ENCODE results near the gene BEND2. TPM values are rescaled to one million over a fixed set of nuclear protein-coding genes. Genes with fewer than 3 reads are reported as not detected.

The BEND2 gene
- total and polyA plus RNA-seq, 10 donors = 0.02 to 0.83 (median 0.43) TPM

- 73 to 96% (median 86%) methylated on average over 8 to 14 of the region's 14 CpGs for WGBS, 5 donors
- intact Hi-C loops (cut with DNase I; ENCODE audit: low total_unique reads) = no loop called here
Measured at GRCh38 chrX:18228069-18228468, 7.4 kb upstream of the BEND2 start.

GRCh38 chrX:18227458-18227857, 6.8 kb upstream of the BEND2 start:
- Histone ChIP-seq H3K4me1 (no peaks in the 10 kb centered on the region), H3K4me3 (no peak overlapping the region)

More at GRCh38 chrX:18228069-18228468, 7.4 kb upstream of the BEND2 start:
- no peaks in the 10 kb centered on the region for H3K27me3 ChIP-seq (replicated peaks in 1 of 7)
- TF ChIP-seq POLR2AphosphoS5 (IDR thresholded peaks at IDR 0.05) (no peak), CTCF (IDR thresholded peaks at IDR 0.05 in 8 of 11, conservative IDR thresholded peaks at IDR 0.05 in 3 of 11) (no peak), POLR2A (IDR thresholded peaks at IDR 0.05) (no peak)
- DNase-seq = no peak
- H3K4me1 ChIP-seq = no peaks in the 10 kb centered on the region
- H3K36me3 ChIP-seq = no peaks in the 10 kb centered on the region
- no peak overlapping the region for H3K27ac ChIP-seq
- no peaks in the 10 kb centered on the region for H3K9me3 ChIP-seq
- H3K4me3 ChIP-seq = no peak overlapping the region

GRCh38 chrX:18210470-18210869, 10.2 kb downstream of the BEND2 start:
- H3K9me3 ChIP-seq = no peaks in the 10 kb centered on the region
- no peak overlapping the region for H3K27ac ChIP-seq
- DNase-seq = no peak
- no peak overlapping the region for H3K4me3 ChIP-seq
- 15 to 54% (median 44%) methylated on average over 2 of the region's 2 CpGs for WGBS, 5 donors
- no peak for TF ChIP-seq POLR2AphosphoS5 (IDR thresholded peaks at IDR 0.05)
- TF ChIP-seq POLR2A (IDR thresholded peaks at IDR 0.05) = no peak
- TF ChIP-seq CTCF (IDR thresholded peaks at IDR 0.05 in 8 of 11, conservative IDR thresholded peaks at IDR 0.05 in 3 of 11) = no peak
- intact Hi-C loops (cut with DNase I; ENCODE audit: low total_unique reads) = no loop called here
- H3K36me3 ChIP-seq = no peaks in the 10 kb centered on the region
- H3K27me3 ChIP-seq (replicated peaks in 1 of 7) = peaks cover 0 to 4% (median 0%) of the 10 kb centered on the region in 7 donors
- H3K4me1 ChIP-seq = no peaks in the 10 kb centered on the region

More at GRCh38 chrX:18227458-18227857, 6.8 kb upstream of the BEND2 start:
- WGBS, 5 donors = 76 to 96% (median 87%) methylated on average over 7 of the region's 7 CpGs
- Histone ChIP-seq H3K27ac (no peak overlapping the region), H3K27me3 (replicated peaks in 1 of 7) (no peaks in the 10 kb centered on the region), H3K36me3 (no peaks in the 10 kb centered on the region), H3K9me3 (no peaks in the 10 kb centered on the region)
- DNase-seq = no peak
- no peak for TF ChIP-seq POLR2A (IDR thresholded peaks at IDR 0.05)
- no peak for TF ChIP-seq POLR2AphosphoS5 (IDR thresholded peaks at IDR 0.05)
- intact Hi-C loops (cut with DNase I; ENCODE audit: low total_unique reads) = no loop called here

- 63 to 90% (median 88%) methylated on average over 7 to 8 of the region's 8 CpGs for WGBS, 5 donors
- H3K36me3 ChIP-seq = no peaks in the 10 kb centered on the region
- no peak overlapping the region for H3K4me3 ChIP-seq
- peaks cover 0 to 4% (median 0%) of the 10 kb centered on the region in 7 donors for H3K27me3 ChIP-seq (replicated peaks in 1 of 7)
- no peak for DNase-seq
- H3K27ac ChIP-seq = no peak overlapping the region
- H3K9me3 ChIP-seq = no peaks in the 10 kb centered on the region
- intact Hi-C loops (cut with DNase I; ENCODE audit: low total_unique reads) = no loop called here
- H3K4me1 ChIP-seq = no peaks in the 10 kb centered on the region
- TF ChIP-seq POLR2A (IDR thresholded peaks at IDR 0.05) (no peak), CTCF (IDR thresholded peaks at IDR 0.05 in 8 of 11, conservative IDR thresholded peaks at IDR 0.05 in 3 of 11) (no peak), POLR2AphosphoS5 (IDR thresholded peaks at IDR 0.05) (no peak)
Measured at GRCh38 chrX:18206657-18207056, 14.0 kb downstream of the BEND2 start.

GRCh38 chrX:18203631-18204030, 17.1 kb downstream of the BEND2 start:
- Histone ChIP-seq H3K4me1 (no peaks in the 10 kb centered on the region), H3K27me3 (replicated peaks in 1 of 7) (no peaks in the 10 kb centered on the region), H3K4me3 (no peak overlapping the region), H3K27ac (no peak overlapping the region), H3K9me3 (no peaks in the 10 kb centered on the region), H3K36me3 (no peaks in the 10 kb centered on the region)
- TF ChIP-seq POLR2AphosphoS5 (IDR thresholded peaks at IDR 0.05) = no peak
- TF ChIP-seq CTCF (IDR thresholded peaks at IDR 0.05 in 8 of 11, conservative IDR thresholded peaks at IDR 0.05 in 3 of 11) = no peak
- TF ChIP-seq POLR2A (IDR thresholded peaks at IDR 0.05) = no peak
- intact Hi-C loops (cut with DNase I; ENCODE audit: low total_unique reads) = no loop called here
- DNase-seq = no peak
- WGBS, 5 donors = 68 to 79% (median 73%) methylated on average over 5 of the region's 5 CpGs

Measured in spleen (tissue), 11 donors.